Endothelial cell of umbilical vein (primary cell): Measurements from ENCODE around the gene CSK. TPM values are rescaled to one million over a fixed set of nuclear protein-coding genes. Genes with fewer than 3 reads are reported as not detected.

Experiments used
- BruUV-seq: library from RNA; stranded (reverse); fragments of 400-500 nt; replicated peaks from 2 replicates; lab custom pipeline; 2021; lab: Mats Ljungman, UMichigan
- CTCF ChIA-PET: fragments of 300-600, 350-600 bp; sonication (Branson Sonifier 250); formaldehyde crosslinking; loops from one replicate; lab custom pipeline; 2021; ENCODE audit warnings: antibody characterized with exemption, inconsistent platforms; lab: Charles Lee
- POLR2A ChIA-PET: fragments of 300-600, 350-600 bp; sonication (Branson Sonifier 250); formaldehyde crosslinking; loops from one replicate; lab custom pipeline; 2021; ENCODE audit warnings: antibody characterized with exemption, inconsistent platforms; lab: Charles Lee
- DNase-seq: peaks from one replicate; pipeline ENCODE4 v3.0.0-alpha.2; 2011; ENCODE audit warnings: low read depth, low spot score
- FAIRE-seq: peaks from 2 replicates; lab custom pipeline; 2011; peaks lifted over from hg19 to GRCh38; lab: Jason Lieb, UNC
- H2AFZ ChIP-seq: 2 replicates; pipeline ENCODE4 v1.6.0; 2012; ENCODE audit warnings: low read depth, low read length, control low read depth, inconsistent platforms
- H3K27ac ChIP-seq: 2 replicates; pipeline ENCODE4 v1.5.1; 2011; ENCODE audit warnings: low read depth, mild to moderate bottlenecking, control low read depth, low read length, moderate library complexity; ENCODE audit not compliant: insufficient read depth
- H3K27me3 ChIP-seq, 2 experiments: 2 replicates each; pipeline versions ENCODE4 v1.6.0 to v1.6.1; 2011; ENCODE audit warnings: low read length in 2 of 2, mixed read lengths in 1 of 2; ENCODE audit not compliant: control insufficient read depth in 2 of 2, insufficient read depth in 2 of 2
- H3K36me3 ChIP-seq, 2 experiments: 2 replicates in 1 of 2; 3 replicates in 1 of 2; pipeline ENCODE4 v1.5.1; 2011; ENCODE audit warnings: low read length in 2 of 2, mild to moderate bottlenecking in 1 of 2, moderate library complexity in 1 of 2; ENCODE audit not compliant: control insufficient read depth in 2 of 2, insufficient read depth in 2 of 2; ENCODE audit errors: extremely low read depth in 1 of 2
- H3K4me1 ChIP-seq: 3 replicates; pipeline ENCODE4 v1.5.1; 2011; ENCODE audit warnings: mild to moderate bottlenecking, low read length; ENCODE audit not compliant: control insufficient read depth, insufficient read depth; ENCODE audit errors: extremely low read depth
- H3K4me2 ChIP-seq: 2 replicates; pipeline ENCODE4 v1.6.1; 2011; ENCODE audit warnings: low read length, control low read depth, mixed read lengths; ENCODE audit not compliant: insufficient read depth
- H3K4me3 ChIP-seq, 3 experiments: fragments of 200-600 bp in 1 of 3; sonication (generic), shearing (Covaris generic) in 1 of 3; replicated peaks in 1 of 3; 2 replicates each; pipeline ENCODE4 v1.5.1; 2011 to 2016; ENCODE audit warnings: control low read depth in 3 of 3, low read length in 3 of 3, mild to moderate bottlenecking in 2 of 3, inconsistent platforms in 1 of 3, low read depth in 1 of 3, moderate library complexity in 1 of 3; ENCODE audit not compliant: insufficient read depth in 1 of 3
- H3K79me2 ChIP-seq: 2 replicates; pipeline ENCODE4 v1.6.0; 2012; ENCODE audit warnings: low read length, inconsistent platforms; ENCODE audit not compliant: control insufficient read depth, insufficient read depth
- H3K9ac ChIP-seq: replicated peaks from 2 replicates; pipeline ENCODE3; 2011; ENCODE audit warnings: low read length, control low read depth; ENCODE audit not compliant: insufficient read depth; ENCODE audit errors: extremely low read depth
- H3K9me1 ChIP-seq: replicated peaks from 3 replicates; pipeline ENCODE4 v1.6.0; 2011; ENCODE audit warnings: mild to moderate bottlenecking, low read length; ENCODE audit not compliant: control insufficient read depth, insufficient read depth; ENCODE audit errors: extremely low read depth
- H3K9me3 ChIP-seq: replicated peaks from 2 replicates; pipeline ENCODE4 v1.5.1; 2012; ENCODE audit warnings: low read length, inconsistent platforms; ENCODE audit not compliant: control insufficient read depth, insufficient read depth
- H4K20me1 ChIP-seq: replicated peaks from 2 replicates; pipeline ENCODE3; 2011; ENCODE audit warnings: mild to moderate bottlenecking, low read length; ENCODE audit not compliant: control insufficient read depth, insufficient read depth; ENCODE audit errors: extremely low read depth
- EZH2 ChIP-seq: IDR thresholded peaks from 2 replicates; pipeline ENCODE4 v1.6.1; 2012; ENCODE audit warnings: borderline replicate concordance, low read depth, mild to moderate bottlenecking, moderate library complexity, low read length, inconsistent platforms; ENCODE audit not compliant: severe bottlenecking
- FOS ChIP-seq: IDR thresholded peaks from 2 replicates; pipeline ENCODE4 v1.6.1; 2011; ENCODE audit warnings: mild to moderate bottlenecking, low read length, moderate library complexity, borderline replicate concordance; ENCODE audit not compliant: insufficient read depth
- GATA2 ChIP-seq: IDR thresholded peaks from 2 replicates; pipeline ENCODE4 v1.7.0; 2011; ENCODE audit warnings: low read depth, mild to moderate bottlenecking, moderate library complexity, mixed read lengths, low read length; ENCODE audit not compliant: insufficient read length, insufficient read depth
- JUN ChIP-seq: IDR thresholded peaks from 2 replicates; pipeline ENCODE4 v1.6.1; 2011; ENCODE audit warnings: borderline replicate concordance, low read depth; ENCODE audit not compliant: insufficient read length, insufficient read depth
- MYC ChIP-seq: IDR thresholded peaks from one replicate; pipeline ENCODE4 v1.6.1; 2011; ENCODE audit warnings: mild to moderate bottlenecking, low read depth, low read length
- POLR2A ChIP-seq: IDR thresholded peaks from 2 replicates; pipeline ENCODE4 v1.6.1; 2012; ENCODE audit warnings: low read depth, mild to moderate bottlenecking, control low read depth, low read length
- POLR2AphosphoS5 ChIP-seq: IDR thresholded peaks from 2 replicates; pipeline ENCODE4 v1.6.1; 2012; ENCODE audit warnings: low read depth, mild to moderate bottlenecking, control low read depth, low read length, moderate library complexity; ENCODE audit not compliant: insufficient read depth
- dilution Hi-C: fragments of 300-500 bp; cut with MboI; formaldehyde crosslinking; loops from one replicate; pipeline ENCODE4 v1.15.0; 2019; ENCODE audit warnings: low sequenced_read_pairs; ENCODE audit not compliant: extremely low pct_ligation_motif_present
- intact Hi-C: fragments of 100-400 bp; cut with micrococcal nuclease; formaldehyde crosslinking; loops from one replicate; pipeline ENCODE4 v1.10.0; 2022
- polyA plus RNA-seq, 4 experiments: library from polyadenylated mRNA; depleted of rRNA in 3 of 4; stranded (reverse) in 3 of 4; unstranded in 1 of 4; fragments of >200 nt; gene quantifications; 2 replicates each; pipeline versions ENCODE4 v1.2.1 to v1.2.3, GENCODE V29; 2011 to 2012; ENCODE audit warnings: missing spikeins in 1 of 4
- total RNA-seq: library from RNA; stranded (reverse); gene quantifications from 2 replicates; pipeline ENCODE4 v1.2.3, GENCODE V29; 2021
- TF ChIP-seq, protein P1 (sequence below): IDR thresholded peaks from 2 replicates; pipeline ENCODE4 v1.6.1; 2011; ENCODE audit not compliant: insufficient read depth, insufficient read length
- TF ChIP-seq, protein P2 (sequence below), 2 donors: IDR thresholded peaks; 1 replicate in 1 of 2; 2 replicates in 1 of 2; pipeline ENCODE4 v1.5.1; 2011; ENCODE audit warnings: low read length in 2 of 2, mild to moderate bottlenecking in 2 of 2, moderate library complexity in 2 of 2, control low read depth in 1 of 2, inconsistent platforms in 1 of 2, low read depth in 1 of 2; ENCODE audit not compliant: insufficient read depth in 1 of 2; ENCODE audit errors: extremely low read depth in 1 of 2

CSK gene
- total and polyA plus RNA-seq, 2 donors (not counting 3 experiments of a cell fraction or from before 2014, with no cell fraction given), result 41.2 to 104 TPM

DNA sequence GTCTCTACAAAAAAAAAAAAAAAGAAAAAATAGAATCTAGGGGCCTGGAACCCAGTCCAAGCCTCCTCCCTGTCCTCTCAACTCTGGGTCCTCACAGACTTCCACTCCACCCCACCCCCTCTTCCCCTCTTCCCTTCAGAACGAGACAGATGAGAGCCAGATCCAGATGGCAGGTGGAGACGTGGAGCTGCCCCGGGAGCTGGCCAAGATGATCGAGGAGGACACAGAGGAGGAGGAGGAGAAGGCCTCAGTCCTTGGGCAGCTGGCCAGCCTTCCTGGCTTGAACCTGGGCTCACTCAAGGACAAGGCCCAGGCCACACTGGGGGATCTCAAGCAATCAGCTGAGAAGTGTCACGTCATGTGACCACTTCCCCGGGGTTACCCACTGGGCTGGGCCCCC is 48.1 kb downstream of the CSK start:
- H3K79me2 ChIP-seq, result no peaks in the 10 kb centered on the region
- DNase-seq (no peak), FAIRE-seq (no peak)
- H3K4me2 ChIP-seq, result no peak overlapping the region
- H3K9ac ChIP-seq, result no peak overlapping the region
- no peak for TF ChIP-seq MYC
- TF ChIP-seq POLR2A, result no peak
- TF ChIP-seq GATA2, result no peak
- TF ChIP-seq, protein P1, sequence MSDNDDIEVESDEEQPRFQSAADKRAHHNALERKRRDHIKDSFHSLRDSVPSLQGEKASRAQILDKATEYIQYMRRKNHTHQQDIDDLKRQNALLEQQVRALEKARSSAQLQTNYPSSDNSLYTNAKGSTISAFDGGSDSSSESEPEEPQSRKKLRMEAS, result no peak
- no peak for TF ChIP-seq JUN
- TF ChIP-seq POLR2AphosphoS5, result no peak
- no peaks in the 10 kb centered on the region for H3K9me3 ChIP-seq
- no peaks in the 10 kb centered on the region for H4K20me1 ChIP-seq
- no TSS peak for BruUV-seq
- no peak overlapping the region for H3K4me3 ChIP-seq
- no peaks in the 10 kb centered on the region for H3K4me1 ChIP-seq
- peaks cover 14 to 17% of the 10 kb centered on the region in 2 experiments for H3K27me3 ChIP-seq
- no peaks in the 10 kb centered on the region for H3K9me1 ChIP-seq
- CTCF ChIA-PET, result interaction anchor here (0.6 to 2.8 kb wide), 7 partner anchors 11 to 122 kb away, joined by 3 to 14 read pairs (median 3); partner anchors contain the start of gene CSK
- POLR2A ChIA-PET, result no interaction called here
- H3K27ac ChIP-seq, result no peak overlapping the region
- H3K36me3 ChIP-seq, result no peaks in the 10 kb centered on the region
- dilution Hi-C loops, result no loop called here
- intact Hi-C loops, result no loop called here
- H2AFZ ChIP-seq, result no peak overlapping the region

DNA sequence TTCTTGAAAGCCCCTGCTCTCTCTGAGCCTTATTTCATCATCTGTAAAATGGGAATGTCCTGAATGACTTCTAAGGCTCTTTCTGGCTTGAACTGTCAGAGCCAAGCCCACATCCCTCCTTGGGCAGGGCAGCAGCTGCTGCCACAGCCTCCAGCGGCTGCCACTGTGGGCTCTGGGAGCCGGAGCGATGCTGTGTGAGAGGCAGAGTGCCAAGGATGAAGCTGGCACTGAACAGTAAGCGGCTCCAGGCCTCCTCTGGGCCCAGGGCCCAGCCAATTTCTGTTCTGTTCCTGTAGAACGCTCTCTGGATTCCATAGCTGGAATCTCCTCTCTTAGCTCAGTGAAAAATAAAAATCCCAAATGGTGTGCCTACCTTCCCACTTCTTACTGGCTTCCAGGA is 49.0 kb downstream of the CSK start:
- no TSS peak for BruUV-seq
- no peak for FAIRE-seq
- Histone ChIP-seq H3K9me3 (no peaks in the 10 kb centered on the region), H3K79me2 (no peaks in the 10 kb centered on the region), H3K27me3 (peaks cover 14 to 17% of the 10 kb centered on the region in 2 experiments), H4K20me1 (no peaks in the 10 kb centered on the region), H3K9ac (no peak overlapping the region), H3K4me2 (no peak overlapping the region), H3K4me3 (no peak overlapping the region), H3K4me1 (no peaks in the 10 kb centered on the region), H3K36me3 (no peaks in the 10 kb centered on the region), H2AFZ (no peak overlapping the region), H3K9me1 (no peaks in the 10 kb centered on the region), H3K27ac (no peak overlapping the region)
- CTCF ChIA-PET, result interaction anchor here (0.8 to 2.8 kb wide), 5 partner anchors 11 to 60 kb away, joined by 3 to 14 read pairs (median 3); no protein-coding TSS in a partner anchor
- POLR2A ChIA-PET, result no interaction called here
- dilution Hi-C loops, result no loop called here
- DNase-seq, result no peak
- intact Hi-C loops, result no loop called here
- no peak for TF ChIP-seq POLR2AphosphoS5
- TF ChIP-seq, protein P2, sequence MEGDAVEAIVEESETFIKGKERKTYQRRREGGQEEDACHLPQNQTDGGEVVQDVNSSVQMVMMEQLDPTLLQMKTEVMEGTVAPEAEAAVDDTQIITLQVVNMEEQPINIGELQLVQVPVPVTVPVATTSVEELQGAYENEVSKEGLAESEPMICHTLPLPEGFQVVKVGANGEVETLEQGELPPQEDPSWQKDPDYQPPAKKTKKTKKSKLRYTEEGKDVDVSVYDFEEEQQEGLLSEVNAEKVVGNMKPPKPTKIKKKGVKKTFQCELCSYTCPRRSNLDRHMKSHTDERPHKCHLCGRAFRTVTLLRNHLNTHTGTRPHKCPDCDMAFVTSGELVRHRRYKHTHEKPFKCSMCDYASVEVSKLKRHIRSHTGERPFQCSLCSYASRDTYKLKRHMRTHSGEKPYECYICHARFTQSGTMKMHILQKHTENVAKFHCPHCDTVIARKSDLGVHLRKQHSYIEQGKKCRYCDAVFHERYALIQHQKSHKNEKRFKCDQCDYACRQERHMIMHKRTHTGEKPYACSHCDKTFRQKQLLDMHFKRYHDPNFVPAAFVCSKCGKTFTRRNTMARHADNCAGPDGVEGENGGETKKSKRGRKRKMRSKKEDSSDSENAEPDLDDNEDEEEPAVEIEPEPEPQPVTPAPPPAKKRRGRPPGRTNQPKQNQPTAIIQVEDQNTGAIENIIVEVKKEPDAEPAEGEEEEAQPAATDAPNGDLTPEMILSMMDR (IDR thresholded peaks at IDR 0.05; ENCODE audit: extremely low read depth in 1 of 2, insufficient read depth in 1 of 2, low read depth in 1 of 2, low read length in 2 of 2), result no peak
- no peak for TF ChIP-seq MYC
- no peak for TF ChIP-seq POLR2A
- TF ChIP-seq GATA2, result no peak
- TF ChIP-seq JUN, result no peak
- TF ChIP-seq EZH2, result no peak
- TF ChIP-seq, protein P1, result no peak
- TF ChIP-seq FOS, result no peak
